SK-N-SH (cell line): ENCODE measurements around the gene MLXIP. TPM values are rescaled to one million over a fixed set of nuclear protein-coding genes. Genes with fewer than 3 reads are reported as not detected.

Experiments used
- CTCF ChIA-PET: fragments of 300-600, 350-600 bp; formaldehyde crosslinking; extraction: SDS; loops from one replicate; lab custom pipeline; 2021; lab: Yijun Ruan, JAX
- POLR2A ChIA-PET: fragments of 350-600 bp; sonication (Branson Sonifier 250); formaldehyde crosslinking; extraction: SDS; loops from one replicate; lab custom pipeline; 2020; ENCODE audit warnings: antibody characterized with exemption, inconsistent platforms; lab: Yijun Ruan, JAX
- DNase-seq: peaks from one replicate; pipeline ENCODE4 v3.0.0; 2012
- H2AFZ ChIP-seq: fragments of 200-600 bp; sonication (generic); 2 replicates; pipeline ENCODE4 v1.8.1; 2016; ENCODE audit warnings: antibody characterized with exemption, mild to moderate bottlenecking, low read depth
- H3F3A ChIP-seq: fragments of 200-600 bp; sonication (generic); replicated peaks from 2 replicates; pipeline ENCODE3; 2016; ENCODE audit warnings: antibody characterized with exemption, mild to moderate bottlenecking; ENCODE audit not compliant: insufficient read depth
- H3K27ac ChIP-seq, 2 experiments: fragments of 200-500 bp in 1 of 2; fragments of 200-600 bp in 1 of 2; sonication (Bioruptor generic) in 1 of 2; sonication (generic), shearing (Covaris generic) in 1 of 2; 2 replicates each; pipeline versions ENCODE4 v1.5.1 to v1.6.1; 2014 to 2016; ENCODE audit warnings: low read depth in 2 of 2, inconsistent platforms in 1 of 2, low read length in 1 of 2, mild to moderate bottlenecking in 1 of 2, mixed read lengths in 1 of 2
- H3K27me3 ChIP-seq: fragments of 200-600 bp; sonication (generic), shearing (Covaris generic); 2 replicates; pipeline ENCODE4 v1.6.1; 2016; ENCODE audit warnings: mixed run types; ENCODE audit not compliant: insufficient read depth
- H3K36me3 ChIP-seq, 2 experiments: fragments of 200-500 bp in 1 of 2; fragments of 200-600 bp in 1 of 2; sonication (Bioruptor generic) in 1 of 2; sonication (generic) in 1 of 2; replicated peaks in 1 of 2; 2 replicates each; pipeline versions ENCODE3 to v1.5.1; 2014 to 2016; ENCODE audit warnings: low read length in 1 of 2, mild to moderate bottlenecking in 1 of 2; ENCODE audit not compliant: insufficient read depth in 2 of 2, control insufficient read depth in 1 of 2
- H3K4me1 ChIP-seq, 2 experiments: fragments of 200-500 bp in 1 of 2; fragments of 200-600 bp in 1 of 2; sonication (Bioruptor generic) in 1 of 2; sonication (generic), shearing (Covaris generic) in 1 of 2; 2 replicates each; pipeline versions ENCODE4 v1.5.1 to v1.6.1; 2014 to 2016; ENCODE audit warnings: low read depth in 1 of 2, low read length in 1 of 2, mixed run types in 1 of 2; ENCODE audit not compliant: insufficient read depth in 2 of 2, control insufficient read depth in 1 of 2
- H3K4me2 ChIP-seq: fragments of 200-600 bp; sonication (generic), shearing (Covaris generic); 2 replicates; pipeline ENCODE4 v1.6.1; 2017; ENCODE audit warnings: mixed run types
- H3K4me3 ChIP-seq, 2 experiments: fragments of 200-500 bp in 1 of 2; fragments of 200-600 bp in 1 of 2; sonication (Bioruptor generic) in 1 of 2; sonication (generic), shearing (Covaris generic) in 1 of 2; 2 replicates each; pipeline versions ENCODE4 v1.5.1 to v1.8.1; 2014 to 2016; ENCODE audit warnings: low read depth in 2 of 2, inconsistent platforms in 1 of 2, low read length in 1 of 2, mild to moderate bottlenecking in 1 of 2, mixed read lengths in 1 of 2, moderate library complexity in 1 of 2
- H3K79me2 ChIP-seq: fragments of 200-600 bp; sonication (generic); 2 replicates; pipeline ENCODE4 v1.8.1; 2017; ENCODE audit warnings: mild to moderate bottlenecking; ENCODE audit not compliant: insufficient read depth
- H3K9ac ChIP-seq: fragments of 200-600 bp; sonication (generic); 2 replicates; pipeline ENCODE4 v1.6.1; 2017; ENCODE audit warnings: mixed run types
- H3K9me2 ChIP-seq: fragments of 200-600 bp; sonication (generic); 2 replicates; pipeline ENCODE4 v1.6.1; 2017; ENCODE audit warnings: mixed run types
- H3K9me3 ChIP-seq: fragments of 200-600 bp; sonication (generic); 2 replicates; pipeline ENCODE4 v1.6.1; 2017; ENCODE audit warnings: mixed run types, mild to moderate bottlenecking, moderate library complexity
- H4K20me1 ChIP-seq: fragments of 200-600 bp; sonication (generic); 2 replicates; pipeline ENCODE4 v1.6.1; 2017; ENCODE audit warnings: mild to moderate bottlenecking, mixed run types; ENCODE audit not compliant: insufficient read depth
- CHD2 ChIP-seq: fragments of 150-350 bp; IDR thresholded peaks from 2 replicates; pipeline ENCODE4 v1.6.1; 2018; ENCODE audit warnings: low read length; ENCODE audit not compliant: partially characterized antibody
- ELF1 ChIP-seq: IDR thresholded peaks from 2 replicates; pipeline ENCODE4 v1.4.0; 2012
- EZH2phosphoT487 ChIP-seq: fragments of 200-600 bp; sonication (generic); IDR thresholded peaks from 2 replicates; pipeline ENCODE4 v1.6.1; 2017; ENCODE audit warnings: low read depth, mixed run types, mild to moderate bottlenecking, antibody characterized with exemption, moderate library complexity, borderline replicate concordance
- FOXM1 ChIP-seq: IDR thresholded peaks from 2 replicates; pipeline ENCODE4 v1.4.0; 2012; ENCODE audit warnings: low read depth, mild to moderate bottlenecking
- GATA2 ChIP-seq: sonication (generic); formaldehyde crosslinking; IDR thresholded peaks from 2 replicates; pipeline ENCODE4 v1.5.0; 2020; ENCODE audit warnings: mild to moderate bottlenecking, missing genetic modification reagents
- MXI1 ChIP-seq: IDR thresholded peaks from 2 replicates; pipeline ENCODE4 v1.6.1; 2012; ENCODE audit warnings: mild to moderate bottlenecking, low read depth, low read length, improper control_type of control experiment
- NRF1 ChIP-seq: IDR thresholded peaks from 2 replicates; pipeline ENCODE4 v1.6.1; 2012; ENCODE audit warnings: low read depth, mild to moderate bottlenecking, low read length
- RFX5 ChIP-seq: IDR thresholded peaks from 2 replicates; pipeline ENCODE4 v1.6.1; 2012; ENCODE audit warnings: mild to moderate bottlenecking, improper control_type of control experiment, low read length
- SIN3A ChIP-seq: IDR thresholded peaks from 2 replicates; pipeline ENCODE4 v1.6.1; 2012; ENCODE audit warnings: low read depth, mild to moderate bottlenecking, low read length, moderate library complexity, borderline replicate concordance
- SMC3 ChIP-seq: IDR thresholded peaks from 2 replicates; pipeline ENCODE4 v1.6.1; 2012; ENCODE audit warnings: low read depth, low read length, improper control_type of control experiment
- TAF1 ChIP-seq: IDR thresholded peaks from 2 replicates; pipeline ENCODE4 v1.6.1; 2012; ENCODE audit warnings: low read depth, mild to moderate bottlenecking, low read length, moderate library complexity, borderline replicate concordance
- TCF12 ChIP-seq: IDR thresholded peaks from 2 replicates; pipeline ENCODE4 v1.4.0; 2012
- TEAD4 ChIP-seq: IDR thresholded peaks from 2 replicates; pipeline ENCODE4 v1.4.0; 2012; ENCODE audit warnings: mild to moderate bottlenecking, borderline replicate concordance; ENCODE audit not compliant: insufficient read depth
- WGBS: methylation state at CpG from one replicate; pipeline ENCODE4 v1.1.6; 2017; ENCODE audit warnings: low lambda C conversion rate; 5-methylcytosine and 5-hydroxymethylcytosine counted together
- polyA plus RNA-seq, 3 experiments: library from polyadenylated mRNA; depleted of rRNA; stranded (reverse); fragments of >200 nt; gene quantifications; 2 replicates each; pipeline ENCODE4 v1.2.3, GENCODE V29; 2012
- TF ChIP-seq, protein P1 (sequence below): IDR thresholded peaks from 2 replicates; pipeline ENCODE4 v1.4.0; 2012; ENCODE audit warnings: low read depth
- TF ChIP-seq, protein P2 (sequence below): fragments of 150-350 bp; IDR thresholded peaks from 2 replicates; pipeline ENCODE4 v1.6.1; 2017; ENCODE audit warnings: antibody characterized with exemption, low read length, low read depth, borderline replicate concordance
- TF ChIP-seq, protein P3 (sequence below): IDR thresholded peaks from 2 replicates; pipeline ENCODE4 v1.6.1; 2012; ENCODE audit warnings: mild to moderate bottlenecking, low read depth, low read length, moderate library complexity

MLXIP gene
- polyA plus RNA-seq, 1 of the 3 experiments (the other 2 are of a cell fraction) = 11.0 TPM

DNA sequence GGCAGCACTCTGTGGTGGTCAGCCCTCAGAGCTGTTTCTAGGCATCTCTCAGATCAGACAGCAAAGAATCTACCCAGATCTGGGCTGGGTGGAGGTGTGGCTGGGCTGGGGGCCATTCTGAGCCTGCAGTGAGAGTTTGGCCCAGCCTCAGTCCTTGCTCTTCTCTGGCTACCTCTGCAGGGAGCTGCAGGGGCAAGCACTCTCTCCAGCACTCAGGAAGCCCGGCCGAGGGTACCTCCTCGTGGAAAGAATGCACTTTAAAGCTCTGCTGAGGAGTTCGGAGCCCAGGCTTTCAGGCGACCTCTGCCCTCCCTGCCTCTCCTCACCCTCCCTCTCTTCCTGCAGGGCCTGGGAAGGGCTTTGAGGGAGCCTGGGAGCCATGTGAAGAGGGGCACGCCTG, 64.3 kb downstream of the MLXIP start:
- Histone ChIP-seq H3F3A (no peaks in the 10 kb centered on the region), H3K9me3 (no peaks in the 10 kb centered on the region), H3K79me2 (no peaks in the 10 kb centered on the region), H3K4me1 (no peaks in the 10 kb centered on the region), H3K27me3 (no peaks in the 10 kb centered on the region), H3K9ac (no peak overlapping the region), H3K27ac (no peak overlapping the region), H4K20me1 (no peaks in the 10 kb centered on the region), H2AFZ (no peak overlapping the region), H3K4me3 (no peak overlapping the region), H3K36me3 (peaks cover 0 to 37% of the 10 kb centered on the region in 2 experiments), H3K9me2 (no peaks in the 10 kb centered on the region), H3K4me2 (no peak overlapping the region)
- WGBS = 80% methylated on average over 2 of the region's 6 CpGs
- CTCF ChIA-PET = interaction anchor here (1.9 to 2.2 kb wide), 2 partner anchors 19 to 213 kb away, joined by 5 to 10 read pairs; no protein-coding TSS in a partner anchor
- TF ChIP-seq EZH2phosphoT487 = no peak
- TF ChIP-seq MXI1 = no peak
- TF ChIP-seq SIN3A = no peak
- TF ChIP-seq RFX5 = no peak
- TF ChIP-seq GATA2 (CRISPR knock-in tag) = no peak
- TF ChIP-seq FOXM1 = no peak
- TF ChIP-seq, protein P1, sequence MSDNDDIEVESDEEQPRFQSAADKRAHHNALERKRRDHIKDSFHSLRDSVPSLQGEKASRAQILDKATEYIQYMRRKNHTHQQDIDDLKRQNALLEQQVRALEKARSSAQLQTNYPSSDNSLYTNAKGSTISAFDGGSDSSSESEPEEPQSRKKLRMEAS = no peak
- TF ChIP-seq CHD2 = no peak
- no peak for TF ChIP-seq TCF12
- no peak for TF ChIP-seq SMC3
- TF ChIP-seq, protein P2, sequence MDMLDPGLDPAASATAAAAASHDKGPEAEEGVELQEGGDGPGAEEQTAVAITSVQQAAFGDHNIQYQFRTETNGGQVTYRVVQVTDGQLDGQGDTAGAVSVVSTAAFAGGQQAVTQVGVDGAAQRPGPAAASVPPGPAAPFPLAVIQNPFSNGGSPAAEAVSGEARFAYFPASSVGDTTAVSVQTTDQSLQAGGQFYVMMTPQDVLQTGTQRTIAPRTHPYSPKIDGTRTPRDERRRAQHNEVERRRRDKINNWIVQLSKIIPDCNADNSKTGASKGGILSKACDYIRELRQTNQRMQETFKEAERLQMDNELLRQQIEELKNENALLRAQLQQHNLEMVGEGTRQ = no peak
- no peak for TF ChIP-seq ELF1
- no peak for TF ChIP-seq NRF1
- TF ChIP-seq TAF1 = no peak
- TF ChIP-seq TEAD4 = no peak
- TF ChIP-seq, protein P3, sequence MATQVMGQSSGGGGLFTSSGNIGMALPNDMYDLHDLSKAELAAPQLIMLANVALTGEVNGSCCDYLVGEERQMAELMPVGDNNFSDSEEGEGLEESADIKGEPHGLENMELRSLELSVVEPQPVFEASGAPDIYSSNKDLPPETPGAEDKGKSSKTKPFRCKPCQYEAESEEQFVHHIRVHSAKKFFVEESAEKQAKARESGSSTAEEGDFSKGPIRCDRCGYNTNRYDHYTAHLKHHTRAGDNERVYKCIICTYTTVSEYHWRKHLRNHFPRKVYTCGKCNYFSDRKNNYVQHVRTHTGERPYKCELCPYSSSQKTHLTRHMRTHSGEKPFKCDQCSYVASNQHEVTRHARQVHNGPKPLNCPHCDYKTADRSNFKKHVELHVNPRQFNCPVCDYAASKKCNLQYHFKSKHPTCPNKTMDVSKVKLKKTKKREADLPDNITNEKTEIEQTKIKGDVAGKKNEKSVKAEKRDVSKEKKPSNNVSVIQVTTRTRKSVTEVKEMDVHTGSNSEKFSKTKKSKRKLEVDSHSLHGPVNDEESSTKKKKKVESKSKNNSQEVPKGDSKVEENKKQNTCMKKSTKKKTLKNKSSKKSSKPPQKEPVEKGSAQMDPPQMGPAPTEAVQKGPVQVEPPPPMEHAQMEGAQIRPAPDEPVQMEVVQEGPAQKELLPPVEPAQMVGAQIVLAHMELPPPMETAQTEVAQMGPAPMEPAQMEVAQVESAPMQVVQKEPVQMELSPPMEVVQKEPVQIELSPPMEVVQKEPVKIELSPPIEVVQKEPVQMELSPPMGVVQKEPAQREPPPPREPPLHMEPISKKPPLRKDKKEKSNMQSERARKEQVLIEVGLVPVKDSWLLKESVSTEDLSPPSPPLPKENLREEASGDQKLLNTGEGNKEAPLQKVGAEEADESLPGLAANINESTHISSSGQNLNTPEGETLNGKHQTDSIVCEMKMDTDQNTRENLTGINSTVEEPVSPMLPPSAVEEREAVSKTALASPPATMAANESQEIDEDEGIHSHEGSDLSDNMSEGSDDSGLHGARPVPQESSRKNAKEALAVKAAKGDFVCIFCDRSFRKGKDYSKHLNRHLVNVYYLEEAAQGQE = no peak
- DNase-seq = no peak
- POLR2A ChIA-PET = no interaction called here
